Activated CD8-positive, alpha-beta memory T cell treated with anti-CD3 and anti-CD28 coated beads, Interleukin-2, amount 50 U/mL, for 1 hour (primary cell): ENCODE results near the gene ABCF2.

Experiments
- DNase-seq: peaks from one replicate; pipeline ENCODE4 v3.0.0-alpha.2; 2020; ENCODE audit errors: extremely low read depth

ABCF2 gene

GRCh38 chr7:151225948-151226510, 976 bp downstream of the ABCF2 start:
- no peak for DNase-seq

- DNase-seq = no peak
These were observed 3.3 kb downstream of the ABCF2 start for GRCh38 chr7:151223728-151224127.

GRCh38 chr7:151218170-151218569, 8.8 kb downstream of the ABCF2 start:
- no peak for DNase-seq

GRCh38 chr7:151215396-151215795, 11.6 kb downstream of the ABCF2 start:
- DNase-seq = no peak

GRCh38 chr7:151213826-151214225, 13.2 kb downstream of the ABCF2 start:
- no peak for DNase-seq

- no peak for DNase-seq
These were observed 14.4 kb downstream of the ABCF2 start for GRCh38 chr7:151212626-151213025.

- DNase-seq = no peak
These were observed 15.7 kb downstream of the ABCF2 start for GRCh38 chr7:151211155-151211772.

GRCh38 chr7:151210087-151210854, 16.7 kb downstream of the ABCF2 start, which contains the start of gene H2BK1:
TSS of gene H2BK1 (minus strand) at chr7:151210488. CDS start at chr7:151210318, 170 bp downstream.
- DNase-seq = no peak

GRCh38 chr7:151209588-151209987, 17.4 kb downstream of the ABCF2 start:
- DNase-seq = no peak

- DNase-seq = no peak
These were observed 18.6 kb downstream of the ABCF2 start for GRCh38 chr7:151208253-151208862.

- DNase-seq = no peak
These were observed 19.2 kb downstream of the ABCF2 start for GRCh38 chr7:151207804-151208203.

- no peak for DNase-seq
These were observed 19.7 kb downstream of the ABCF2 start for GRCh38 chr7:151207315-151207714.

GRCh38 chr7:151206914-151207313, 20.1 kb downstream of the ABCF2 start:
- DNase-seq = peak; percentile 14

GRCh38 chr7:151205730-151206129, 21.3 kb downstream of the ABCF2 start:
- DNase-seq = no peak

GRCh38 chr7:151204383-151205032, 22.5 kb downstream of the ABCF2 start:
- no peak for DNase-seq

GRCh38 chr7:151202836-151203235, 24.2 kb downstream of the ABCF2 start:
- no peak for DNase-seq

GRCh38 chr7:151201751-151202150, 25.3 kb downstream of the ABCF2 start:
- no peak for DNase-seq

- no peak for DNase-seq
These were observed 25.7 kb downstream of the ABCF2 start for GRCh38 chr7:151201344-151201743.

- DNase-seq = no peak
These were observed 27.8 kb downstream of the ABCF2 start for GRCh38 chr7:151198945-151199848.

- no peak for DNase-seq
These were observed 29.1 kb downstream of the ABCF2 start for GRCh38 chr7:151197932-151198331.
